Right lobe of liver (tissue), 6 donors: Measurements from ENCODE around the gene PRRT3. TPM values are rescaled to one million over a fixed set of nuclear protein-coding genes. Genes with fewer than 3 reads are reported as not detected.

Experiments
- ATAC-seq, 4 donors: fragments of 200-7000 bp; cut with Tn5 transposase; one replicate each; pipeline ENCODE4 v1.9.1; 2020; ENCODE audit warnings: mild to moderate bottlenecking in 4 of 4, moderate library complexity in 4 of 4
- DNase-seq, 3 donors: peaks; one replicate each; pipeline ENCODE4 v3.0.0-alpha.2; 2020
- H3K27ac ChIP-seq, 3 donors: fragments of 200-600 bp; one replicate each; pipeline ENCODE4 v1.8.0; 2022
- H3K27me3 ChIP-seq, 2 donors: fragments of 200-600 bp; one replicate each; pipeline ENCODE4 v1.8.0; 2022
- H3K36me3 ChIP-seq, 4 donors: fragments of 200-600 bp; sonication (generic) in 1 of 4; one replicate each; pipeline versions ENCODE4 v1.5.1 to v1.8.0; 2017 to 2022; ENCODE audit warnings: control low read depth in 1 of 4
- H3K4me1 ChIP-seq, 4 donors: fragments of 200-600 bp; sonication (generic) in 1 of 4; one replicate each; pipeline versions ENCODE4 v1.5.1 to v1.8.0; 2017 to 2022; ENCODE audit warnings: control low read depth in 1 of 4
- H3K4me3 ChIP-seq, 3 donors: fragments of 200-600 bp; one replicate each; pipeline ENCODE4 v1.8.0; 2022
- H3K9me3 ChIP-seq, 4 donors: fragments of 200-600 bp; sonication (generic) in 1 of 4; one replicate each; pipeline versions ENCODE4 v1.5.1 to v1.8.0; 2017 to 2022; ENCODE audit warnings: control low read depth in 1 of 4
- CTCF ChIP-seq, 4 donors: fragments of 200-600 bp in 3 of 4; fragments of 450-650 bp in 1 of 4; IDR thresholded peaks; one replicate each; pipeline versions ENCODE4 v1.5.1 to v1.8.0; 2016 to 2022; ENCODE audit warnings: antibody characterized with exemption in 4 of 4, mild to moderate bottlenecking in 2 of 4
- POLR2A ChIP-seq: fragments of 450-650 bp; IDR thresholded peaks from one replicate; pipeline ENCODE4 v1.6.1; 2017; ENCODE audit warnings: antibody characterized with exemption, mild to moderate bottlenecking
- WGBS: methylation state at CpG from one replicate; pipeline ENCODE4 v1.1.6; 2018; ENCODE audit warnings: low coverage, low lambda C conversion rate; ENCODE audit not compliant: insufficient coverage; ENCODE audit errors: missing lambda C conversion rate; 5-methylcytosine and 5-hydroxymethylcytosine counted together
- intact Hi-C, 2 donors: fragments of 100-400 bp; cut with DNase I; formaldehyde crosslinking; loops; one replicate each; pipeline versions ENCODE4 v1.11.2 to v1.14.1; 2022
- total RNA-seq, 6 experiments: library from RNA; depleted of rRNA in 2 of 6; stranded (reverse); fragments of >200 nt in 2 of 6; fragmentation: NEBNext Ultra II Directional in 3 of 6; extraction: Animal tissue kit (Norgen Biotek cat#: 25700) in 3 of 6; gene quantifications; one replicate each; pipeline versions ENCODE4 v1.1.0 to v1.2.4, GENCODE V29; 2016 to 2023
- donor health status: DM: no; HTN: yes; CAD: no.
- donor health status: DM: no; HTN: no; CAD: no.
- donor health status: DM: no; HTN: no; CAD: no.
- donor health status: DM: no; HTN: yes; CAD: no.
- donor health status: DM: no; HTN: yes; CAD: no.

Gene PRRT3
- total RNA-seq, 6 experiments from 2014 or later, result 0.19 to 0.92 (median 0.35) TPM

- intact Hi-C loops, result no loop called here
- H3K4me1 ChIP-seq, result peaks cover 0 to 38% (median 16%) of the 10 kb centered on the region in 4 donors
- DNase-seq (no peak), ATAC-seq (no peak)
- H3K36me3 ChIP-seq, result no peaks in the 10 kb centered on the region
- TF ChIP-seq CTCF (IDR thresholded peaks at IDR 0.05), result no peak
- no peak for TF ChIP-seq POLR2A
- no peaks in the 10 kb centered on the region for H3K9me3 ChIP-seq
- H3K27me3 ChIP-seq, result no peaks in the 10 kb centered on the region
- H3K4me3 ChIP-seq, result peak overlapping the region in 2 of 3 donors; percentile 72 to 73
- H3K27ac ChIP-seq, result no peak overlapping the region
- WGBS, result 80% methylated on average over 3 of the region's 8 CpGs
These were observed 33.8 kb downstream of the PRRT3 start for GRCh38 chr3:9918261-9919038.

GRCh38 chr3:9917820-9918219 lies 34.4 kb downstream of the PRRT3 start:
- Histone ChIP-seq H3K4me3 (peak overlapping the region in 2 of 3 donors; percentile 72 to 73), H3K9me3 (no peaks in the 10 kb centered on the region), H3K27me3 (no peaks in the 10 kb centered on the region), H3K36me3 (no peaks in the 10 kb centered on the region), H3K27ac (peak overlapping the region in 2 of 3 donors; percentile 75 to 87), H3K4me1 (peaks cover 0 to 44% (median 19%) of the 10 kb centered on the region in 4 donors)
- intact Hi-C loops, result no loop called here
- peak in 2 of 3 donors; percentile 59 to 62 for DNase-seq
- no CpG with 5 or more reads among the region's 10 CpGs for WGBS
- TF ChIP-seq CTCF (IDR thresholded peaks at IDR 0.05) (no peak), POLR2A (no peak)
- peak in 3 of 4 donors; percentile 4 to 11 (median 6) for ATAC-seq

- peak within 1 kb of the TSS; percentile 68 to 73 (median 72) for H3K4me3 ChIP-seq
- H3K36me3 ChIP-seq, result no peaks in the 10 kb centered on the region
- intact Hi-C loops, result no loop called here
- ATAC-seq (peak; percentile 70 to 87 (median 80)), DNase-seq (peak; percentile 90 to 94 (median 94))
- 25% methylated on average over 8 of the region's 19 CpGs for WGBS
- H3K4me1 ChIP-seq, result peaks cover 0 to 52% (median 23%) of the 10 kb centered on the region in 4 donors
- no peaks in the 10 kb centered on the region for H3K9me3 ChIP-seq
- peak within 1 kb of the TSS; percentile 75 to 87 (median 82) for H3K27ac ChIP-seq
- H3K27me3 ChIP-seq, result no peaks in the 10 kb centered on the region
- TF ChIP-seq CTCF (IDR thresholded peaks at IDR 0.05) (no peak), POLR2A (peak; percentile 71)
These were observed 35.2 kb downstream of the PRRT3 start, which contains the start of gene IL17RC for GRCh38 chr3:9916734-9917680. Gene IL17RC, plus strand, starts transcription at chr3:9917098. Its CDS starts 218 bp downstream, at chr3:9917316.

- Histone ChIP-seq H3K36me3 (no peaks in the 10 kb centered on the region), H3K4me1 (peaks cover 0 to 59% (median 26%) of the 10 kb centered on the region in 4 donors), H3K27me3 (no peaks in the 10 kb centered on the region), H3K9me3 (no peaks in the 10 kb centered on the region), H3K4me3 (peak overlapping the region; percentile 68 to 73 (median 72)), H3K27ac (peak overlapping the region; percentile 75 to 87 (median 82))
- 14% methylated on average over 5 of the region's 7 CpGs for WGBS
- TF ChIP-seq POLR2A (no peak), CTCF (IDR thresholded peaks at IDR 0.05) (no peak)
- DNase-seq, result no peak
- intact Hi-C loops, result no loop called here
- ATAC-seq, result no peak
These were observed 35.9 kb downstream of the PRRT3 start for GRCh38 chr3:9916346-9916733.
